Keratinocyte (primary cell): ENCODE results near the gene TNNC2. TPM values are rescaled to one million over a fixed set of nuclear protein-coding genes. Genes with fewer than 3 reads are reported as not detected.

Source experiments
- DNase-seq: peaks from one replicate; pipeline ENCODE4 v3.0.0-alpha.2; 2011; ENCODE audit warnings: low read depth, missing footprints, low spot score
- FAIRE-seq: peaks from 2 replicates; lab custom pipeline; 2011; peaks lifted over from hg19 to GRCh38; lab: Jason Lieb, UNC
- H2AFZ ChIP-seq: 2 replicates; pipeline ENCODE4 v1.6.0; 2012; ENCODE audit warnings: low read length, control low read depth, inconsistent platforms; ENCODE audit not compliant: control insufficient read depth
- H3K27ac ChIP-seq: 2 replicates; pipeline ENCODE4 v1.5.1; 2011; ENCODE audit warnings: low read length; ENCODE audit not compliant: control insufficient read depth, insufficient read depth
- H3K27me3 ChIP-seq: 3 replicates; pipeline ENCODE4 v1.6.0; 2011; ENCODE audit warnings: low read length; ENCODE audit not compliant: control insufficient read depth, insufficient read depth; ENCODE audit errors: extremely low read depth
- H3K36me3 ChIP-seq, 2 experiments: 2 replicates in 1 of 2; 3 replicates in 1 of 2; pipeline ENCODE4 v1.5.1; 2011; ENCODE audit warnings: low read length in 2 of 2, mild to moderate bottlenecking in 1 of 2; ENCODE audit not compliant: control insufficient read depth in 2 of 2, insufficient read depth in 2 of 2; ENCODE audit errors: extremely low read depth in 1 of 2
- H3K4me1 ChIP-seq: 3 replicates; pipeline ENCODE4 v1.5.1; 2011; ENCODE audit warnings: low read length; ENCODE audit not compliant: control insufficient read depth, insufficient read depth; ENCODE audit errors: extremely low read depth
- H3K4me2 ChIP-seq: 3 replicates; pipeline ENCODE4 v1.6.0; 2011; ENCODE audit warnings: low read depth, low read length; ENCODE audit not compliant: control insufficient read depth, insufficient read depth; ENCODE audit errors: extremely low read depth
- H3K4me3 ChIP-seq, 3 experiments: fragments of 200-600 bp in 1 of 3; sonication (generic) in 1 of 3; 2 replicates in 2 of 3; 3 replicates in 1 of 3; pipeline ENCODE4 v1.5.1; 2011 to 2016; ENCODE audit warnings: low read length in 3 of 3, mild to moderate bottlenecking in 3 of 3, control low read depth in 2 of 3, inconsistent platforms in 1 of 3, low read depth in 1 of 3, mixed read lengths in 1 of 3, mixed run types in 1 of 3, moderate library complexity in 1 of 3; ENCODE audit not compliant: control insufficient read depth in 2 of 3, insufficient read depth in 2 of 3; ENCODE audit errors: extremely low read depth in 1 of 3
- H3K79me2 ChIP-seq: 2 replicates; pipeline ENCODE4 v1.6.0; 2012; ENCODE audit warnings: low read length; ENCODE audit not compliant: control insufficient read depth, insufficient read depth
- H3K9ac ChIP-seq: 3 replicates; pipeline ENCODE4 v1.6.0; 2011; ENCODE audit warnings: low read length; ENCODE audit not compliant: control insufficient read depth, insufficient read depth; ENCODE audit errors: extremely low read depth
- H3K9me1 ChIP-seq: 3 replicates; pipeline ENCODE4 v1.6.0; 2011; ENCODE audit warnings: low read length; ENCODE audit not compliant: control insufficient read depth, insufficient read depth; ENCODE audit errors: extremely low read depth
- H3K9me3 ChIP-seq: 2 replicates; pipeline ENCODE4 v1.5.1; 2012; ENCODE audit warnings: low read depth, low read length; ENCODE audit not compliant: control insufficient read depth
- H4K20me1 ChIP-seq: 3 replicates; pipeline ENCODE4 v1.6.0; 2011; ENCODE audit warnings: low read length; ENCODE audit not compliant: control insufficient read depth, insufficient read depth; ENCODE audit errors: extremely low read depth
- CTCF ChIP-seq, 3 experiments: IDR thresholded peaks in 1 of 3; conservative IDR thresholded peaks in 1 of 3; optimal IDR thresholded peaks in 1 of 3; 2 replicates in 2 of 3; 3 replicates in 1 of 3; pipeline versions ENCODE3 to v1.5.1; 2011; ENCODE audit warnings: low read length in 3 of 3, mild to moderate bottlenecking in 3 of 3, moderate library complexity in 2 of 3, control low read depth in 1 of 3, inconsistent platforms in 1 of 3; ENCODE audit not compliant: insufficient read depth in 2 of 3; ENCODE audit errors: extremely low read depth in 1 of 3
- EZH2 ChIP-seq: IDR thresholded peaks from one replicate; pipeline ENCODE4 v1.6.1; 2012; ENCODE audit warnings: inconsistent platforms, mild to moderate bottlenecking, low read length, moderate library complexity
- dilution Hi-C: fragments of 300-500 bp; cut with MboI; formaldehyde crosslinking; loops from one replicate; pipeline ENCODE4 v1.7.0; 2020; ENCODE audit warnings: low sequenced_read_pairs; ENCODE audit not compliant: extremely low pct_ligation_motif_present
- polyA plus RNA-seq, 5 experiments: library from polyadenylated mRNA; depleted of rRNA in 3 of 5; stranded (reverse) in 3 of 5; stranded (forward) in 1 of 5; unstranded in 1 of 5; fragments of >200 nt; gene quantifications; 1 replicate in 1 of 5; 2 replicates in 3 of 5; 3 replicates in 1 of 5; pipeline versions ENCODE4 v1.2.1 to v1.2.3, GENCODE V29; 2011 to 2012; ENCODE audit warnings: missing spikeins in 2 of 5, low read depth in 1 of 5, low replicate concordance in 1 of 5

TNNC2 gene
- polyA plus RNA-seq, 1 donor (not counting 4 experiments of a cell fraction or from before 2014, with no cell fraction given) = 0.16 TPM

- no peaks in the 10 kb centered on the region for H3K27me3 ChIP-seq
- H3K9ac ChIP-seq = no peak overlapping the region
- H3K4me3 ChIP-seq = no peak overlapping the region
- FAIRE-seq = no peak
- no peaks in the 10 kb centered on the region for H4K20me1 ChIP-seq
- no peak overlapping the region for H3K4me2 ChIP-seq
- no peak for TF ChIP-seq EZH2
- no peak for TF ChIP-seq CTCF (optimal IDR thresholded peaks at IDR 0.05 in 1 of 3, IDR thresholded peaks at IDR 0.05 in 1 of 3, conservative IDR thresholded peaks at IDR 0.05 in 1 of 3; ENCODE audit: extremely low read depth in 1 of 3, insufficient read depth in 2 of 3, low read length in 3 of 3)
- no peaks in the 10 kb centered on the region for H3K79me2 ChIP-seq
- no peaks in the 10 kb centered on the region for H3K9me3 ChIP-seq
- H2AFZ ChIP-seq = no peak overlapping the region
- no peak overlapping the region for H3K27ac ChIP-seq
- no peak for DNase-seq
- peaks cover 40% of the 10 kb centered on the region for H3K4me1 ChIP-seq
- dilution Hi-C loops = no loop called here
- no peaks in the 10 kb centered on the region for H3K9me1 ChIP-seq
- H3K36me3 ChIP-seq = no peaks in the 10 kb centered on the region
These were observed 50.2 kb downstream of the TNNC2 start for GRCh38 chr20:45776931-45777330.

GRCh38 chr20:45775411-45775810, 51.7 kb downstream of the TNNC2 start:
- Histone ChIP-seq H3K4me3 (no peak overlapping the region), H3K9me3 (no peaks in the 10 kb centered on the region), H3K27ac (no peak overlapping the region), H3K36me3 (no peaks in the 10 kb centered on the region), H3K9me1 (no peaks in the 10 kb centered on the region), H3K27me3 (no peaks in the 10 kb centered on the region), H4K20me1 (no peaks in the 10 kb centered on the region), H3K4me2 (no peak overlapping the region), H2AFZ (no peak overlapping the region), H3K9ac (no peak overlapping the region), H3K4me1 (peaks cover 25% of the 10 kb centered on the region), H3K79me2 (no peaks in the 10 kb centered on the region)
- no peak for TF ChIP-seq CTCF (optimal IDR thresholded peaks at IDR 0.05 in 1 of 3, IDR thresholded peaks at IDR 0.05 in 1 of 3, conservative IDR thresholded peaks at IDR 0.05 in 1 of 3; ENCODE audit: extremely low read depth in 1 of 3, insufficient read depth in 2 of 3, low read length in 3 of 3)
- no peak for TF ChIP-seq EZH2
- dilution Hi-C loops = no loop called here
- DNase-seq = no peak
- no peak for FAIRE-seq
